ENCODE results near the gene FAM200C. TPM values are rescaled to one million over a fixed set of nuclear protein-coding genes. Genes with fewer than 3 reads are reported as not detected.
A peak's percentile ranks its signal among the peaks of the same experiment; 100 is the strongest.

The FAM200C gene
- total and polyA plus RNA-seq, 2 of the 13 experiments (the other 11 are each of a cell fraction or from before 2014, with no cell fraction given): 3.2 to 4.7 TPM

DNA sequence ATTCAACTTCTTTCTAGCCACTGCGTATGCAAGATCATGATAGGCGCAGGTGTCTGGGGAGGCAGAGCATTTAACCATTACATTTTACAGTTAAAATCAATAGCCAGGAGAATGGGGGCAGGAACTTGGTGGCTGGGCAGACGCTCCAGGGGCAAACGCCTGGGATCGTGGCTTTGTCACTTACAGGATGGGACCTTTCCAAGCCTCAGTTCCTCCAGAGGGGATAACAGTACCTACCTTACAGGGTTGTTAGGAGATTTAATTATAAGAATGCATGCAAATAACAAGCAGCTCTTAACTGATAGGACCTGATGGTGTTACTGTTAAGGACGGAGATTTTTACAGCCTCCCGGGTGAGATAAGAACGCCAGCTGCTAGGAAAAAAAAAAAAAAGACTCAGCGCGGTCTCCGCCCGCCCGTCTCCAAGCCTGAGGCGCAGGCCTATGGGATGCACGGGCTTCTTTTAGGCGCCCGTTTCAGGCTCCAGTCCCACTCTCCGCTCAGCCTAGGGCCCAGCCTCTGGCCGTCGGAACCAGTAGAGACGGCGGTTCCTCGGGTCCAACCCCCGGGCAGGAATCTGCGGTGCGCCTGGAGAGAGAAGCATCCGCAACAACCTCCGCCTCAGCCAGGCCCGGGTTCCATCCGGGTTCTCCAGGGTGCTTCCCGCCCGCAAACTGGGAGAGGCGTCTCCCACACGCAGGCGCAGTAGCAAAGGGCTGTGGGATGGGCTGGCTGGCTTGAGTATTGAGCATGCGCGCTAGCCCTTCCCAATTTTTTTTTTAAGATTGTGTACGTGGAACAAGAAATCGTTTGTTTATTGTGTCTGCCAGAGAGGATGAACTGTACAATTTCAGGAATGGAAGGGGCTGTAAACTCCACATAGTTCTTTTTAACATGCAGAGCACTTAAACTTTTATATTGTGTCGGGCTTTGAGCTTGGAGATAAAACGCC lies at the start of gene FAM200C (continued):
- TF ChIP-seq HIVEP1 (CRISPR knock-in tag; IDR thresholded peaks at IDR 0.05): peak; percentile 77
- TF ChIP-seq, protein P1, sequence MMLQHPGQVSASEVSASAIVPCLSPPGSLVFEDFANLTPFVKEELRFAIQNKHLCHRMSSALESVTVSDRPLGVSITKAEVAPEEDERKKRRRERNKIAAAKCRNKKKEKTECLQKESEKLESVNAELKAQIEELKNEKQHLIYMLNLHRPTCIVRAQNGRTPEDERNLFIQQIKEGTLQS (CRISPR knock-in tag; IDR thresholded peaks at IDR 0.05): no peak
- TF ChIP-seq CBFB (CRISPR knock-in tag; IDR thresholded peaks at IDR 0.05): peak; percentile 64; the same call in 1 of the 2 replicates
- TF ChIP-seq, protein P2, sequence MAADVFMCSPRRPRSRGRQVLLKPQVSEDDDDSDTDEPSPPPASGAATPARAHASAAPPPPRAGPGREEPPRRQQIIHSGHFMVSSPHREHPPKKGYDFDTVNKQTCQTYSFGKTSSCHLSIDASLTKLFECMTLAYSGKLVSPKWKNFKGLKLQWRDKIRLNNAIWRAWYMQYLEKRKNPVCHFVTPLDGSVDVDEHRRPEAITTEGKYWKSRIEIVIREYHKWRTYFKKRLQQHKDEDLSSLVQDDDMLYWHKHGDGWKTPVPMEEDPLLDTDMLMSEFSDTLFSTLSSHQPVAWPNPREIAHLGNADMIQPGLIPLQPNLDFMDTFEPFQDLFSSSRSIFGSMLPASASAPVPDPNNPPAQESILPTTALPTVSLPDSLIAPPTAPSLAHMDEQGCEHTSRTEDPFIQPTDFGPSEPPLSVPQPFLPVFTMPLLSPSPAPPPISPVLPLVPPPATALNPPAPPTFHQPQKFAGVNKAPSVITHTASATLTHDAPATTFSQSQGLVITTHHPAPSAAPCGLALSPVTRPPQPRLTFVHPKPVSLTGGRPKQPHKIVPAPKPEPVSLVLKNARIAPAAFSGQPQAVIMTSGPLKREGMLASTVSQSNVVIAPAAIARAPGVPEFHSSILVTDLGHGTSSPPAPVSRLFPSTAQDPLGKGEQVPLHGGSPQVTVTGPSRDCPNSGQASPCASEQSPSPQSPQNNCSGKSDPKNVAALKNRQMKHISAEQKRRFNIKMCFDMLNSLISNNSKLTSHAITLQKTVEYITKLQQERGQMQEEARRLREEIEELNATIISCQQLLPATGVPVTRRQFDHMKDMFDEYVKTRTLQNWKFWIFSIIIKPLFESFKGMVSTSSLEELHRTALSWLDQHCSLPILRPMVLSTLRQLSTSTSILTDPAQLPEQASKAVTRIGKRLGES (CRISPR knock-in tag; IDR thresholded peaks at IDR 0.05; ENCODE audit: borderline replicate concordance): no peak
- TF ChIP-seq, protein P3, sequence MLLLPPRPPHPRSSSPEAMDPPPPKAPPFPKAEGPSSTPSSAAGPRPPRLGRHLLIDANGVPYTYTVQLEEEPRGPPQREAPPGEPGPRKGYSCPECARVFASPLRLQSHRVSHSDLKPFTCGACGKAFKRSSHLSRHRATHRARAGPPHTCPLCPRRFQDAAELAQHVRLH (CRISPR knock-in tag; IDR thresholded peaks at IDR 0.05; ENCODE audit: borderline replicate concordance, low read depth): peak; percentile 30; the same call in 1 of the 2 replicates
- TF ChIP-seq CCAR2 (optimal IDR thresholded peaks at IDR 0.05; ENCODE audit: low read depth, low read length): no peak
- TF ChIP-seq KMT2B (CRISPR knock-in tag; IDR thresholded peaks at IDR 0.05): peak; percentile 67; the same call in 1 of the 2 replicates
- TF ChIP-seq CCDC6 (CRISPR knock-in tag; IDR thresholded peaks at IDR 0.05): peak; percentile 54; the same call in 1 of the 2 replicates
- peak; percentile 32; the same call in 1 of the 2 replicates for TF ChIP-seq ZSCAN9 (CRISPR knock-in tag; IDR thresholded peaks at IDR 0.05; ENCODE audit: borderline replicate concordance)
- TF ChIP-seq MTF2 (CRISPR knock-in tag; IDR thresholded peaks at IDR 0.05; ENCODE audit: borderline replicate concordance): no peak
- TF ChIP-seq DNMT1 (CRISPR knock-in tag; IDR thresholded peaks at IDR 0.05): no peak
- peak; percentile 71; the same call in 1 of the 2 replicates for TF ChIP-seq REPIN1 (CRISPR knock-in tag; IDR thresholded peaks at IDR 0.05; ENCODE audit: borderline replicate concordance, low read depth)
- TF ChIP-seq, protein P4, sequence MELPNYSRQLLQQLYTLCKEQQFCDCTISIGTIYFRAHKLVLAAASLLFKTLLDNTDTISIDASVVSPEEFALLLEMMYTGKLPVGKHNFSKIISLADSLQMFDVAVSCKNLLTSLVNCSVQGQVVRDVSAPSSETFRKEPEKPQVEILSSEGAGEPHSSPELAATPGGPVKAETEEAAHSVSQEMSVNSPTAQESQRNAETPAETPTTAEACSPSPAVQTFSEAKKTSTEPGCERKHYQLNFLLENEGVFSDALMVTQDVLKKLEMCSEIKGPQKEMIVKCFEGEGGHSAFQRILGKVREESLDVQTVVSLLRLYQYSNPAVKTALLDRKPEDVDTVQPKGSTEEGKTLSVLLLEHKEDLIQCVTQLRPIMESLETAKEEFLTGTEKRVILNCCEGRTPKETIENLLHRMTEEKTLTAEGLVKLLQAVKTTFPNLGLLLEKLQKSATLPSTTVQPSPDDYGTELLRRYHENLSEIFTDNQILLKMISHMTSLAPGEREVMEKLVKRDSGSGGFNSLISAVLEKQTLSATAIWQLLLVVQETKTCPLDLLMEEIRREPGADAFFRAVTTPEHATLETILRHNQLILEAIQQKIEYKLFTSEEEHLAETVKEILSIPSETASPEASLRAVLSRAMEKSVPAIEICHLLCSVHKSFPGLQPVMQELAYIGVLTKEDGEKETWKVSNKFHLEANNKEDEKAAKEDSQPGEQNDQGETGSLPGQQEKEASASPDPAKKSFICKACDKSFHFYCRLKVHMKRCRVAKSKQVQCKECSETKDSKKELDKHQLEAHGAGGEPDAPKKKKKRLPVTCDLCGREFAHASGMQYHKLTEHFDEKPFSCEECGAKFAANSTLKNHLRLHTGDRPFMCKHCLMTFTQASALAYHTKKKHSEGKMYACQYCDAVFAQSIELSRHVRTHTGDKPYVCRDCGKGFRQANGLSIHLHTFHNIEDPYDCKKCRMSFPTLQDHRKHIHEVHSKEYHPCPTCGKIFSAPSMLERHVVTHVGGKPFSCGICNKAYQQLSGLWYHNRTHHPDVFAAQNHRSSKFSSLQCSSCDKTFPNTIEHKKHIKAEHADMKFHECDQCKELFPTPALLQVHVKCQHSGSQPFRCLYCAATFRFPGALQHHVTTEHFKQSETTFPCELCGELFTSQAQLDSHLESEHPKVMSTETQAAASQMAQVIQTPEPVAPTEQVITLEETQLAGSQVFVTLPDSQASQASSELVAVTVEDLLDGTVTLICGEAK (IDR thresholded peaks at IDR 0.05): no peak
- TF ChIP-seq, protein P4 (CRISPR knock-in tag; IDR thresholded peaks at IDR 0.05): peak; percentile 79; the same call in 1 of the 2 replicates
- peak; percentile 84; the same call in 1 of the 2 replicates for TF ChIP-seq ZNF33B (CRISPR knock-in tag; IDR thresholded peaks at IDR 0.05)
- TF ChIP-seq GATA4 (IDR thresholded peaks at IDR 0.05; ENCODE audit: borderline replicate concordance, low read depth): no peak

Measured in HepG2 (cell line).